Ishikawa (cell line): ENCODE data around the gene PTPRD.

Source experiments
- CREB1 ChIP-seq: IDR thresholded peaks from 2 replicates; pipeline ENCODE4 v1.6.1; 2012; ENCODE audit warnings: low read depth
- EP300 ChIP-seq: IDR thresholded peaks from 2 replicates; pipeline ENCODE4 v1.6.1; 2012; ENCODE audit warnings: borderline replicate concordance
- TAF1 ChIP-seq: IDR thresholded peaks from 2 replicates; pipeline ENCODE4 v1.6.1; 2012; ENCODE audit warnings: low read depth, mild to moderate bottlenecking
- YY1 ChIP-seq: IDR thresholded peaks from 2 replicates; pipeline ENCODE4 v1.6.1; 2012; ENCODE audit warnings: low read depth
- TF ChIP-seq, protein P1 (sequence below): IDR thresholded peaks from 2 replicates; pipeline ENCODE4 v1.6.1; 2012; ENCODE audit warnings: low read depth, mild to moderate bottlenecking
- TF ChIP-seq, protein P2 (sequence below): IDR thresholded peaks from 2 replicates; pipeline ENCODE4 v1.6.1; 2012

- no peak for TF ChIP-seq CREB1
- TF ChIP-seq, protein P1, sequence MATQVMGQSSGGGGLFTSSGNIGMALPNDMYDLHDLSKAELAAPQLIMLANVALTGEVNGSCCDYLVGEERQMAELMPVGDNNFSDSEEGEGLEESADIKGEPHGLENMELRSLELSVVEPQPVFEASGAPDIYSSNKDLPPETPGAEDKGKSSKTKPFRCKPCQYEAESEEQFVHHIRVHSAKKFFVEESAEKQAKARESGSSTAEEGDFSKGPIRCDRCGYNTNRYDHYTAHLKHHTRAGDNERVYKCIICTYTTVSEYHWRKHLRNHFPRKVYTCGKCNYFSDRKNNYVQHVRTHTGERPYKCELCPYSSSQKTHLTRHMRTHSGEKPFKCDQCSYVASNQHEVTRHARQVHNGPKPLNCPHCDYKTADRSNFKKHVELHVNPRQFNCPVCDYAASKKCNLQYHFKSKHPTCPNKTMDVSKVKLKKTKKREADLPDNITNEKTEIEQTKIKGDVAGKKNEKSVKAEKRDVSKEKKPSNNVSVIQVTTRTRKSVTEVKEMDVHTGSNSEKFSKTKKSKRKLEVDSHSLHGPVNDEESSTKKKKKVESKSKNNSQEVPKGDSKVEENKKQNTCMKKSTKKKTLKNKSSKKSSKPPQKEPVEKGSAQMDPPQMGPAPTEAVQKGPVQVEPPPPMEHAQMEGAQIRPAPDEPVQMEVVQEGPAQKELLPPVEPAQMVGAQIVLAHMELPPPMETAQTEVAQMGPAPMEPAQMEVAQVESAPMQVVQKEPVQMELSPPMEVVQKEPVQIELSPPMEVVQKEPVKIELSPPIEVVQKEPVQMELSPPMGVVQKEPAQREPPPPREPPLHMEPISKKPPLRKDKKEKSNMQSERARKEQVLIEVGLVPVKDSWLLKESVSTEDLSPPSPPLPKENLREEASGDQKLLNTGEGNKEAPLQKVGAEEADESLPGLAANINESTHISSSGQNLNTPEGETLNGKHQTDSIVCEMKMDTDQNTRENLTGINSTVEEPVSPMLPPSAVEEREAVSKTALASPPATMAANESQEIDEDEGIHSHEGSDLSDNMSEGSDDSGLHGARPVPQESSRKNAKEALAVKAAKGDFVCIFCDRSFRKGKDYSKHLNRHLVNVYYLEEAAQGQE = no peak
- no peak for TF ChIP-seq TAF1
- TF ChIP-seq, protein P2, sequence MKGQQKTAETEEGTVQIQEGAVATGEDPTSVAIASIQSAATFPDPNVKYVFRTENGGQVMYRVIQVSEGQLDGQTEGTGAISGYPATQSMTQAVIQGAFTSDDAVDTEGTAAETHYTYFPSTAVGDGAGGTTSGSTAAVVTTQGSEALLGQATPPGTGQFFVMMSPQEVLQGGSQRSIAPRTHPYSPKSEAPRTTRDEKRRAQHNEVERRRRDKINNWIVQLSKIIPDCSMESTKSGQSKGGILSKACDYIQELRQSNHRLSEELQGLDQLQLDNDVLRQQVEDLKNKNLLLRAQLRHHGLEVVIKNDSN = no peak
- TF ChIP-seq EP300 = no peak
- no peak for TF ChIP-seq YY1
Measured at GRCh38 chr9:8809741-8810140, 1803.1 kb downstream of the PTPRD start.
